GM18873 (cell line): ENCODE measurements around the gene CIDEC.
A peak's percentile ranks its signal among the peaks of the same experiment; 100 is the strongest.
"Not testable (repeated sequence)": the region's sequence is repeated elsewhere in the genome, so short reads cannot be mapped to it uniquely, and the experiment has no call there.

Experiments used
- ATAC-seq: cut with Tn5 transposase; IDR thresholded peaks from one replicate; pipeline ENCODE4 v1.9.1; 2021; ENCODE audit warnings: mild to moderate bottlenecking, moderate library complexity, moderate number of reproducible peaks; ENCODE audit not compliant: unreplicated experiment, low FRiP score

Gene CIDEC

GRCh38 chr3:9902372-9903237 lies 22.6 kb upstream of the CIDEC start, which contains the start of gene IL17RE:
Gene IL17RE, plus strand, starts transcription at chr3:9902848. Its CDS starts 85 bp downstream, at chr3:9902933.
- ATAC-seq: no peak

GRCh38 chr3:9901967-9902366 lies 21.9 kb upstream of the CIDEC start:
- no peak for ATAC-seq

GRCh38 chr3:9900965-9901415 lies 20.9 kb upstream of the CIDEC start:
- not testable (repeated sequence) for ATAC-seq

GRCh38 chr3:9899289-9899791 lies 19.3 kb upstream of the CIDEC start:
- ATAC-seq: no peak

- ATAC-seq: no peak
Measured at GRCh38 chr3:9898467-9899241, 18.6 kb upstream of the CIDEC start.

GRCh38 chr3:9897408-9898372 lies 17.6 kb upstream of the CIDEC start:
- no peak for ATAC-seq

GRCh38 chr3:9896755-9897407 lies 16.8 kb upstream of the CIDEC start:
- ATAC-seq: not testable (repeated sequence)

- ATAC-seq: not testable (repeated sequence)
Measured at GRCh38 chr3:9895715-9896114, 15.7 kb upstream of the CIDEC start.

- ATAC-seq: no peak
Measured at GRCh38 chr3:9893739-9894138, 13.7 kb upstream of the CIDEC start.

- ATAC-seq: peak; percentile 24
Measured at GRCh38 chr3:9891072-9891622, 11.1 kb upstream of the CIDEC start.

- peak; percentile 65 for ATAC-seq
Measured at GRCh38 chr3:9890249-9891071, 10.4 kb upstream of the CIDEC start, which contains the start of gene JAGN1. Gene JAGN1, plus strand, starts transcription at chr3:9890610. Its CDS starts 113 bp downstream, at chr3:9890723.

- ATAC-seq: no peak
Measured at GRCh38 chr3:9889405-9889804, 9.4 kb upstream of the CIDEC start.

- no peak for ATAC-seq
Measured at GRCh38 chr3:9888540-9888939, 8.5 kb upstream of the CIDEC start.

GRCh38 chr3:9887480-9887879 lies 7.4 kb upstream of the CIDEC start:
- no peak for ATAC-seq

GRCh38 chr3:9886328-9886727 lies 6.3 kb upstream of the CIDEC start:
- no peak for ATAC-seq

GRCh38 chr3:9884555-9885165 lies 4.6 kb upstream of the CIDEC start:
- no peak for ATAC-seq

GRCh38 chr3:9883706-9884554 lies 3.9 kb upstream of the CIDEC start:
- no peak for ATAC-seq
